ENCODE results near the gene AMZ1.

AMZ1 gene

DNA sequence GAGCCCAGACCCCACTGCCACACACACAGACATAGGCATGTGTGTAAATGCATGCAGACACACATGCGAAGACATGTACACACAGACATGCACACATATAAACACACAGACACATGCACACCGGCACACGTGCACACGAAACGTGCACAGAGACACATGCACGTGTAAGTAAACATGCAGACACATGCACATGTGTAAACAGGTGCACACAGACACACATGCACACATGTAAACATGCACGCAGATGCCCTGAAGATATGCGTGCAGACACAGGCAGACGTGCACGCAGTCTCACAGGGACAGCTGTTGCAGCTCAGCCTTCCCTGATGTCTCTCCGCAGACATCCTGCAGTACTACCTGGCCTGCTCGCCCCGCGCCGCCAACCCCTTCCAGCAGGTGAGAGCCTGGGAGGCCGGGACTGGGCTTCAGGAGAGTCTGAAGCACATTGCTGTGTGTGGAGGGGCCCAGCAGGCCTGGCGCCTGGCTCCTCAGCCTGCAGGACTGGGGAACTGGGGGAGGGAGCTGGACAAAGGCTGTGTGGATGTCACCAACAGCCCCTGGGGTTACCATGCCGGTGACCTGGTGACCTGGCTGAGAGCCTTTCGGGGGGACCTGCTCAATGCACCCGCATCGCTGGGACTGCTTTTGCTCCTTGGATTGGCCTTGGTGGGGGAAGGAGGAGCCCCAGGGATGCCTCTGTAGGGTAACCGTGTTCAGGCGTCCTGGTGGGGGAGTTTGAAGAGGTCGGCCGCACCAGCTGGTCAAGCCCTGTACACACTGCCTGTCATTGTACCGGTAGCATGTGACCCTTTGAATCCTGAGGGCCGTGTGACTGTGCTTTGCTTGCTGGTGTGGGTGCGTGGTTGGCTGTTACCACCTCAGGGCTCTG lies 35.9 kb upstream of the AMZ1 start:
- DNase-seq (ENCODE audit: insufficient read length, low spot score) (no peak), FAIRE-seq (no peak)
- TF ChIP-seq, protein P1, sequence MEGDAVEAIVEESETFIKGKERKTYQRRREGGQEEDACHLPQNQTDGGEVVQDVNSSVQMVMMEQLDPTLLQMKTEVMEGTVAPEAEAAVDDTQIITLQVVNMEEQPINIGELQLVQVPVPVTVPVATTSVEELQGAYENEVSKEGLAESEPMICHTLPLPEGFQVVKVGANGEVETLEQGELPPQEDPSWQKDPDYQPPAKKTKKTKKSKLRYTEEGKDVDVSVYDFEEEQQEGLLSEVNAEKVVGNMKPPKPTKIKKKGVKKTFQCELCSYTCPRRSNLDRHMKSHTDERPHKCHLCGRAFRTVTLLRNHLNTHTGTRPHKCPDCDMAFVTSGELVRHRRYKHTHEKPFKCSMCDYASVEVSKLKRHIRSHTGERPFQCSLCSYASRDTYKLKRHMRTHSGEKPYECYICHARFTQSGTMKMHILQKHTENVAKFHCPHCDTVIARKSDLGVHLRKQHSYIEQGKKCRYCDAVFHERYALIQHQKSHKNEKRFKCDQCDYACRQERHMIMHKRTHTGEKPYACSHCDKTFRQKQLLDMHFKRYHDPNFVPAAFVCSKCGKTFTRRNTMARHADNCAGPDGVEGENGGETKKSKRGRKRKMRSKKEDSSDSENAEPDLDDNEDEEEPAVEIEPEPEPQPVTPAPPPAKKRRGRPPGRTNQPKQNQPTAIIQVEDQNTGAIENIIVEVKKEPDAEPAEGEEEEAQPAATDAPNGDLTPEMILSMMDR (IDR thresholded peaks at IDR 0.05; ENCODE audit: insufficient read depth, missing control alignments) = no peak

DNA sequence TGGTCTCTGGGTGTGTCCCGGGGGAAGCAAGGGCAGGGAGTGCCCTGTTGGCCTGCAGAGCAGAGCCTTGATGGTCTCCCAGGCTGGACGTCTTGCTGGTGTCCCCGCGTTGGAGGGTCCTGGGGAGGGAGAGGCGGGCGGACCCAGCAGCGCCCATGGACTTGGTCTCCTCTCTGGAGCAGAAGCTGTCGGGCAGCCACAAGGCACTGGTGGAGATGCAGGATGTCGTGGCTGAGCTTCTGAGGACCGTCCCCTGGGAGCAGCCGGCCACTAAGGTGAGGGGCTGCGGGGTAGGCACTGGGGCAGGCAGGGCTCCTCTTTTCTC lies 35.3 kb upstream of the AMZ1 start:
- no peak for DNase-seq (ENCODE audit: insufficient read length, low spot score)
- FAIRE-seq = no peak
- TF ChIP-seq, protein P1 (IDR thresholded peaks at IDR 0.05; ENCODE audit: insufficient read depth, missing control alignments) = no peak

DNA sequence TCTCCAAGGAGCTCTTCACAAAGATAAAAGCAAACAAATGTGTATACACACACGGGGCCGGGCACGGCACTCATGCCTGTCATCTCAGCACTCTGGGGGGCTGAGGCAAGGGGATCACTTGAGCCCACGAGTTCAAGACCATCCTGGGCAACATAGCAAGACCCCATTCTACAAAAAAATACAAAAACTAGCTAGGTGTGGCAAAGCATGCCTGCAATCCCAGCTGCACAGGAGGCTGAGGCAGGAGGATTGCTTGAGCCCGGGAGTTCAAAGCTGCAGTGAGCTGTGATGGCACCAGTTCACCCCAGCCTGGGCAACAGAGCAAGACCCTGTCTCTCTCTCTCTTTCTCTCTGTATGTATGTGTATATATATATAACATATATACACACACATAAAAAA lies 33.9 kb upstream of the AMZ1 start:
- FAIRE-seq (no peak), DNase-seq (ENCODE audit: insufficient read length, low spot score) (no peak)
- TF ChIP-seq, protein P1 (IDR thresholded peaks at IDR 0.05; ENCODE audit: insufficient read depth, missing control alignments) = no peak

DNA sequence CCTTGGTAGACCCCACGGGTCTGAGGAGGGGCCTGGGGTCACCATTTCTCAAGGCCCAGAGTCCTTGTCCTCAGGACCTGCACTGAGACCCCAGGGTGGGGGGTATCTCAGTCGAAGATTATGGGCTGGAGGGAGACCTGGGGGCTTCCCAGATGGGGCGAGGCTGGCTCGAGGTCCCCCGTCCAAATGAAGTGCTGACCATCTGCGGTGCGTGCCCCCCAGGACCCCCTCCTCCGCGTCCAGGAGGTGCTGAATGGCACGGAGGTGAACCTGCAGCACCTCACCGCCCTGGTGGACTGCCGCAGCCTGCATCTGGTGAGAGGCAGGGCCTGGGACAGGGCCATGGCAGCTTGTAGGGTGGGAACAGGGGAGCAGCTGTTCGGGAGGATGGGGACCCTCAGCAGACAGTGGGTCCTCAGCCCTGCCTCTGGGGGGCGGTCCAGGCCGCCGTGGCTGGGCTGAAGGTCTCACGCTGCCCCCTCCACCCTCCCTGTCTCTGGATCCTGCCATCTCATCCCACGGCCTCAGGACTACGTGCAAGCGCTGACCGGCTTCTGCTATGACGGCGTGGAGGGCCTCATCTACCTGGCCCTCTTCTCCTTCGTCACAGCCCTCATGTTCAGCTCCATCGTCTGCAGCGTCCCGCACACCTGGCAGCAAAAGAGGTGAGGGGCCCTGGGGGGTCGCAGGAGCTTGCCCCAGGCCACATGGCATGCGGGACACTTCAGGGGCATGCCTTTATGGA lies 32.0 kb upstream of the AMZ1 start:
- FAIRE-seq (no peak), DNase-seq (ENCODE audit: insufficient read length, low spot score) (no peak)
- TF ChIP-seq, protein P1 (IDR thresholded peaks at IDR 0.05; ENCODE audit: insufficient read depth, missing control alignments) = no peak

DNA sequence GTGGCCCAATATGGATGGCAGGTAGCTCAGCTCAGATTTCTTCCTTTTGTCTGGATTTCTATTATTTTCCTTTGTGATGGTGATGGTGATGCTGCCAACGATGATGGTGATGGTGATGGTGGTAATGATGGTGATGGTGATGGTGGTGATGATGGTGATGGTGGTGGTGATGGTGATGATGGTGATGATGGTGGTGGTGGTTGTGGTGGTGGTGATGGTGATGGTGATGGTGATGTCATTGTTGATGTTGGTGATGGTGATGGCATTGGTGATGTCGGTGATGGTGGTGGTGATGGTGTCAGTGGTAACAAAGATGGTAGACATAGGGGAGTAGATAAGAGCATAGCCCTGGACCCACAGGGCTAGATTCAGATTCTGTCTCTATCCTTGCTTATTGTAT lies 30.8 kb upstream of the AMZ1 start:
- FAIRE-seq (no peak), DNase-seq (ENCODE audit: insufficient read length, low spot score) (no peak)
- TF ChIP-seq, protein P1 (IDR thresholded peaks at IDR 0.05; ENCODE audit: insufficient read depth, missing control alignments) = no peak

DNA sequence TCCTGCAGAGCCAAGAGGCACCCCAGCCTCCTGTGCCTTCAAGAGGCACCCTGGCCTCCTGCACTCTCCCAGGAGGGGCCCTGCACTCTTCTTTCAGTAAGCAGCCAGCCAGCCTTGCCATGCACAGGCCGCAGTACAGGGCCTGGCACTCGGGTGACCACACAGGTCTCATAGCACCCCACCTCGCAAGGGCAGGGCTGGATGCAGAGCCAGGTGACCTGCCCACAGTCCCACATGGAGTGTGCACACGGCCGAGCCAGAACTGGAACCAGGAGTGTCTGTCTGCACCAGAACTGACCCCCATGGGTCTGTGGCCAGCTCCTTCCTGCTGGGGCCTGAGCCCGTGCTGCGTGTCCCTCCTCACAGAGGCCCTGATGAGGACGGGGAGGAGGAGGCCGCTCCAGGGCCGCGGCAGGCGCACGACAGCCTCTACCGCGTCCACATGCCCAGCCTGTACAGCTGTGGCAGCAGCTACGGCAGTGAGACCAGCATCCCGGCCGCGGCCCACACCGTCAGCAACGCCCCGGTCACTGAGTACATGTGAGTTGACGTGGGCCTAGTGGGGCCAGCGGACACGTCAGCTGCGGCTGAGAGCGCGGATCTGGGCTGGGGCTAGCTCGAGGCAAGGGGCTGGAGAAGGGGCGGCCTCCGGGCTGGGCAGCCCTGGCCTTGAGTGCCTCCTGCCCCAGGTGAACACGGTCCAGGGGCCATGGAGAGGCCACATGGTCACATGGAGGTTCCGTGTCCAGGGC lies 29.9 kb upstream of the AMZ1 start:
- TF ChIP-seq, protein P1 (IDR thresholded peaks at IDR 0.05; ENCODE audit: insufficient read depth, missing control alignments) = no peak
- no peak for DNase-seq (ENCODE audit: insufficient read length, low spot score)
- no peak for FAIRE-seq

Measured in D721Med (cell line).